KMS-11 (cell line): ENCODE data around the gene CCDC66.

ENCODE experiments used
- H2AFZ ChIP-seq: fragments of 200-600 bp; sonication (generic); 2 replicates; pipeline ENCODE4 v1.6.1; 2016; ENCODE audit warnings: antibody characterized with exemption, mixed run types, low read depth
- H3K27ac ChIP-seq: fragments of 200-600 bp; sonication (generic); 2 replicates; pipeline ENCODE4 v1.6.1; 2016; ENCODE audit warnings: mild to moderate bottlenecking, mixed run types
- H3K27me3 ChIP-seq: fragments of 200-600 bp; sonication (generic); 2 replicates; pipeline ENCODE4 v1.6.1; 2017; ENCODE audit warnings: mild to moderate bottlenecking, low read depth, mixed run types, moderate library complexity; ENCODE audit not compliant: insufficient read depth
- H3K36me3 ChIP-seq: fragments of 200-600 bp; sonication (generic); 2 replicates; pipeline ENCODE4 v1.6.1; 2017; ENCODE audit warnings: mild to moderate bottlenecking, mixed run types; ENCODE audit not compliant: insufficient read depth
- H3K4me1 ChIP-seq: fragments of 200-600 bp; sonication (generic); 2 replicates; pipeline ENCODE4 v1.6.1; 2016; ENCODE audit warnings: mild to moderate bottlenecking, low read depth, mixed run types; ENCODE audit not compliant: poor library complexity, severe bottlenecking
- H3K4me2 ChIP-seq: fragments of 200-600 bp; sonication (generic); 2 replicates; pipeline ENCODE4 v1.7.0; 2016; ENCODE audit warnings: mild to moderate bottlenecking, mixed run types
- H3K4me3 ChIP-seq: fragments of 200-600 bp; sonication (generic); IDR thresholded peaks from 2 replicates; pipeline ENCODE4 v1.6.1; 2017; ENCODE audit warnings: low read depth, low read length, mixed read lengths; ENCODE audit not compliant: insufficient read depth
- H3K79me2 ChIP-seq: fragments of 200-600 bp; sonication (generic); 2 replicates; pipeline ENCODE4 v1.6.1; 2016; ENCODE audit warnings: low read depth, mixed run types; ENCODE audit not compliant: insufficient read depth
- H3K9ac ChIP-seq: fragments of 200-600 bp; sonication (generic); 2 replicates; pipeline ENCODE4 v1.6.1; 2016; ENCODE audit warnings: mild to moderate bottlenecking, mixed run types
- H4K20me1 ChIP-seq: fragments of 200-600 bp; sonication (generic); 2 replicates; pipeline ENCODE4 v1.6.1; 2016; ENCODE audit warnings: mild to moderate bottlenecking, mixed run types; ENCODE audit not compliant: insufficient read depth
- TF ChIP-seq, protein P1 (sequence below): fragments of 200-600 bp; sonication (generic); conservative IDR thresholded peaks from 2 replicates; pipeline ENCODE4 v1.6.1; 2017; ENCODE audit warnings: low read depth, mild to moderate bottlenecking, antibody characterized with exemption, low read length, moderate library complexity, mixed read lengths

CCDC66 gene

DNA sequence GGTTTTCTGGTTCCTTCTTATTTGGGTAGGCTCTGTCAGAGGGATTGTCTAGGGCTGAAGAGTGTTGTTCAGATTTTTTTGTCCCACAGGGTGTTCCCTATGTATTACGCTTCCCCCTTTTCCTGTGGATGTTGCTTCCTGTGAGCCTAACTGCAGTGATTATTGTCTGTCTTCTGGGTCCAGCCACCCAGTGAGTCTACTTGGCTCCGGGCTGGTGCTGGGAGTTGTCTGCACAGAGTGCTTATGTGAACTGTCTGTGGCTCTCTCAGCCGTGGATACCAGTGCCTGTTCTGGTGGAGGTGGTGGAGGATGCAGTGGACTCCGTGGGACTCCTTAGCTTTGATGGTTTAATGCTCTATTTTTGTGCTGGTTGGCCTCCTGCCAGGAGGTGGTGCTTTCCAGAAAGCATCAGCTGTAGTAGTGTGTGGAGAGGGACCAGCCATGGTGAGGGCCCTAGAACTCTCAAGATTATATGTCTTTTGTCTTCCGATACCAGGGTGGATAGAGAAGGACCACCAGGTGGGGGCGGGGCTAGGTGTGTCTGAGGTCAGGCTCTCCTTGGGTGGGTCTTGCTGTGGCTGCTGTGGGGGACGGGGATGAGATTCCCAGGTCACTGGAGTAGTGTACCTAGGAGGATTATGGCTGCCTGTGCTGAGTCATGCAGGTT is 53.8 kb downstream of the CCDC66 start:
- H3K36me3 ChIP-seq = no peaks in the 10 kb centered on the region
- no peak overlapping the region for H3K9ac ChIP-seq

GRCh38 chr3:56611364-56611763 is 54.4 kb downstream of the CCDC66 start:
- Histone ChIP-seq H3K36me3 (no peaks in the 10 kb centered on the region), H3K9ac (no peak overlapping the region), H3K79me2 (no peaks in the 10 kb centered on the region), H2AFZ (no peak overlapping the region), H4K20me1 (no peaks in the 10 kb centered on the region), H3K27ac (no peak overlapping the region), H3K27me3 (no peaks in the 10 kb centered on the region), H3K4me2 (no peak overlapping the region), H3K4me3 (no peak overlapping the region), H3K4me1 (peaks cover 8% of the 10 kb centered on the region)
- TF ChIP-seq, protein P1, sequence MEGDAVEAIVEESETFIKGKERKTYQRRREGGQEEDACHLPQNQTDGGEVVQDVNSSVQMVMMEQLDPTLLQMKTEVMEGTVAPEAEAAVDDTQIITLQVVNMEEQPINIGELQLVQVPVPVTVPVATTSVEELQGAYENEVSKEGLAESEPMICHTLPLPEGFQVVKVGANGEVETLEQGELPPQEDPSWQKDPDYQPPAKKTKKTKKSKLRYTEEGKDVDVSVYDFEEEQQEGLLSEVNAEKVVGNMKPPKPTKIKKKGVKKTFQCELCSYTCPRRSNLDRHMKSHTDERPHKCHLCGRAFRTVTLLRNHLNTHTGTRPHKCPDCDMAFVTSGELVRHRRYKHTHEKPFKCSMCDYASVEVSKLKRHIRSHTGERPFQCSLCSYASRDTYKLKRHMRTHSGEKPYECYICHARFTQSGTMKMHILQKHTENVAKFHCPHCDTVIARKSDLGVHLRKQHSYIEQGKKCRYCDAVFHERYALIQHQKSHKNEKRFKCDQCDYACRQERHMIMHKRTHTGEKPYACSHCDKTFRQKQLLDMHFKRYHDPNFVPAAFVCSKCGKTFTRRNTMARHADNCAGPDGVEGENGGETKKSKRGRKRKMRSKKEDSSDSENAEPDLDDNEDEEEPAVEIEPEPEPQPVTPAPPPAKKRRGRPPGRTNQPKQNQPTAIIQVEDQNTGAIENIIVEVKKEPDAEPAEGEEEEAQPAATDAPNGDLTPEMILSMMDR = no peak

More for the DNA sequence above, 53.8 kb downstream of the CCDC66 start:
- peaks cover 6% of the 10 kb centered on the region for H3K4me1 ChIP-seq
- no peak overlapping the region for H3K27ac ChIP-seq
- H4K20me1 ChIP-seq = no peaks in the 10 kb centered on the region
- H3K79me2 ChIP-seq = no peaks in the 10 kb centered on the region
- no peak overlapping the region for H2AFZ ChIP-seq
- no peak overlapping the region for H3K4me3 ChIP-seq
- no peaks in the 10 kb centered on the region for H3K27me3 ChIP-seq
- TF ChIP-seq, protein P1 = no peak
- no peak overlapping the region for H3K4me2 ChIP-seq

GRCh38 chr3:56612146-56612545 is 55.2 kb downstream of the CCDC66 start:
- Histone ChIP-seq H3K27me3 (no peaks in the 10 kb centered on the region), H3K79me2 (no peaks in the 10 kb centered on the region), H3K27ac (no peak overlapping the region), H3K36me3 (no peaks in the 10 kb centered on the region), H3K4me3 (no peak overlapping the region), H3K4me2 (no peak overlapping the region), H4K20me1 (no peaks in the 10 kb centered on the region), H2AFZ (no peak overlapping the region), H3K9ac (no peak overlapping the region), H3K4me1 (peaks cover 14% of the 10 kb centered on the region)
- TF ChIP-seq, protein P1 = no peak

- no peaks in the 10 kb centered on the region for H4K20me1 ChIP-seq
- H3K4me1 ChIP-seq = peaks cover 14% of the 10 kb centered on the region
- no peak overlapping the region for H2AFZ ChIP-seq
- H3K36me3 ChIP-seq = no peaks in the 10 kb centered on the region
- H3K27ac ChIP-seq = no peak overlapping the region
- TF ChIP-seq, protein P1 = no peak
- no peaks in the 10 kb centered on the region for H3K79me2 ChIP-seq
- no peaks in the 10 kb centered on the region for H3K27me3 ChIP-seq
- H3K4me2 ChIP-seq = no peak overlapping the region
- no peak overlapping the region for H3K9ac ChIP-seq
- H3K4me3 ChIP-seq = no peak overlapping the region
Observed at GRCh38 chr3:56613016-56613415, 56.0 kb downstream of the CCDC66 start.
